OCI-LY1 (cell line): ENCODE data around the gene DOCK2.

Experiments
- CTCF ChIP-seq: fragments of 200-600 bp; sonication (generic), shearing (Covaris generic); IDR thresholded peaks from 2 replicates; pipeline ENCODE4 v1.5.1; 2017; ENCODE audit warnings: mild to moderate bottlenecking, antibody characterized with exemption, low read length, moderate library complexity, mixed read lengths
- EZH2 ChIP-seq: fragments of 200-600 bp; sonication (generic), shearing (Covaris generic); IDR thresholded peaks from 2 replicates; pipeline ENCODE4 v1.8.0; 2017; ENCODE audit warnings: borderline replicate concordance, mixed run types, mild to moderate bottlenecking, antibody characterized with exemption, low read length, moderate library complexity, mixed read lengths

- TF ChIP-seq CTCF = no peak
- TF ChIP-seq EZH2 = no peak
Measured at GRCh38 chr5:169901896-169902295, 264.8 kb downstream of the DOCK2 start.
